Measurements from ENCODE around the gene CNPY4. TPM values are rescaled to one million over a fixed set of nuclear protein-coding genes. Genes with fewer than 3 reads are reported as not detected.

CNPY4 gene
- total and polyA plus RNA-seq, 2 donors (not counting 1 experiment from before 2014, with no cell fraction given) = 8.0 to 13.9 TPM

DNA sequence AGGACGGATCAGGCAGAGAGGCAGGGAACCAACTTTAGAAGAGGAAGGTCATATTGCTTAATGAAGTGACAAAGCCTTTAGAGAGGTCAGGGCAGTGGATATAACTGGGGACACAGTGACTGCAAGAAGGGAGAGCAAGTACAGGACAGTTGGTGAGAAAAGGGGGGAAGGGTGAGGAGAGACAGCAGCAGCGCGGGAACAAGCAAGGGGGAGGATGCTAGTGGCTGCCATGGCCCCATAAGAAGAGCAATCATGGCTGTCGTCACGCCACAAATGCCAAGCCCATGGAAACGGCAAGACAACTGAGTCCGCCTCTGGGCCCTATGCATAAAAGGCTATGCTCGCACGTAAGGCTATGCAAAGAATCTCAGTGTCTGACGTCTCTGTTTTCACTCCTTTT is 47.0 kb upstream of the CNPY4 start:
- Mint-ChIP-seq H3K27me3 (no peaks in the 10 kb centered on the region), H3K27ac (no peak overlapping the region), H3K9me3 (ENCODE audit: insufficient read depth) (peaks cover 14% of the 10 kb centered on the region), H3K4me3 (no peak overlapping the region), H3K4me1 (peaks cover 2% of the 10 kb centered on the region)
- no peak overlapping the region for H3K9ac ChIP-seq (ENCODE audit: low read length)
- H3K4me3 ChIP-seq (ENCODE audit: control extremely low read depth in 1 of 5, extremely low read depth in 1 of 5, insufficient read depth in 1 of 5, low read depth in 2 of 5, low read length in 4 of 5) = no peak overlapping the region
- H3K4me2 ChIP-seq (replicated peaks; ENCODE audit: low read depth, low read length, poor library complexity, severe bottlenecking) = no peak overlapping the region
- intact Hi-C loops (cut with micrococcal nuclease) = no loop called here
- no peak for DNase-seq
- H3K36me3 ChIP-seq (replicated peaks in 1 of 2; ENCODE audit: control extremely low read depth in 1 of 2, control insufficient read depth in 1 of 2, extremely low read depth in 1 of 2, insufficient read depth in 2 of 2, low read length in 1 of 2) = peaks cover 26 to 72% of the 10 kb centered on the region in 2 experiments
- peaks cover 1 to 47% (median 26%) of the 10 kb centered on the region in 3 donors for H3K9me3 ChIP-seq (ENCODE audit: control extremely low read depth in 1 of 3, control insufficient read depth in 2 of 3, insufficient read depth in 1 of 3, low read length in 2 of 3)
- H3K27ac ChIP-seq (ENCODE audit: low read length in 2 of 2) = no peak overlapping the region
- H3K27me3 ChIP-seq (replicated peaks in 1 of 4; ENCODE audit: control extremely low read depth in 1 of 4, control insufficient read depth in 3 of 4, insufficient read depth in 4 of 4, low read length in 3 of 4) = no peaks in the 10 kb centered on the region
- no peaks in the 10 kb centered on the region for H3K4me1 ChIP-seq (ENCODE audit: control insufficient read depth in 2 of 2, insufficient read depth in 2 of 2, low read length in 2 of 2)
- CTCF ChIA-PET = interaction anchor here (1.0 to 1.6 kb wide), 2 partner anchors 14 to 46 kb away, joined by 3 to 4 read pairs; no protein-coding TSS in a partner anchor
- WGBS (ENCODE audit: insufficient coverage) = 99% methylated on average over 10 of the region's 10 CpGs
- H4K20me1 ChIP-seq (ENCODE audit: control insufficient read depth, insufficient read depth, low read length, poor library complexity, severe bottlenecking) = peaks cover 9% of the 10 kb centered on the region
- POLR2A ChIA-PET = interaction anchor here (0.8 kb wide), 1 partner anchor 57 kb away, joined by 5 read pairs; the partner anchor contains the start of gene ZKSCAN1
- H3K79me2 ChIP-seq (ENCODE audit: control insufficient read depth, insufficient read depth, low read length) = no peaks in the 10 kb centered on the region
- no peak for ATAC-seq (ENCODE audit: low read depth)
- no peak overlapping the region for H2AFZ ChIP-seq (ENCODE audit: insufficient read depth, low read depth, low read length, poor library complexity, severe bottlenecking)
- no peak for TF ChIP-seq CTCF (IDR thresholded peaks at IDR 0.05)

- peaks cover 14% of the 10 kb centered on the region for H3K79me2 ChIP-seq (ENCODE audit: control insufficient read depth, insufficient read depth, low read length)
- H3K9me3 ChIP-seq (ENCODE audit: control extremely low read depth in 1 of 3, control insufficient read depth in 2 of 3, insufficient read depth in 1 of 3, low read length in 2 of 3) = peaks cover 1 to 38% (median 26%) of the 10 kb centered on the region in 3 donors
- no peak overlapping the region for H2AFZ ChIP-seq (ENCODE audit: insufficient read depth, low read depth, low read length, poor library complexity, severe bottlenecking)
- no peak overlapping the region for H3K4me2 ChIP-seq (replicated peaks; ENCODE audit: low read depth, low read length, poor library complexity, severe bottlenecking)
- peaks cover 9% of the 10 kb centered on the region for H3K4me1 Mint-ChIP-seq
- no peak overlapping the region for H3K27ac Mint-ChIP-seq
- no peaks in the 10 kb centered on the region for H3K4me1 ChIP-seq (ENCODE audit: control insufficient read depth in 2 of 2, insufficient read depth in 2 of 2, low read length in 2 of 2)
- H3K4me3 Mint-ChIP-seq = no peak overlapping the region
- no peaks in the 10 kb centered on the region for H3K27me3 Mint-ChIP-seq
- ATAC-seq (ENCODE audit: low read depth) (no peak), DNase-seq (no peak)
- H3K4me3 ChIP-seq (ENCODE audit: control extremely low read depth in 1 of 5, extremely low read depth in 1 of 5, insufficient read depth in 1 of 5, low read depth in 2 of 5, low read length in 4 of 5) = no peak overlapping the region
- CTCF ChIA-PET = no interaction called here
- H3K27ac ChIP-seq (ENCODE audit: low read length in 2 of 2) = no peak overlapping the region
- POLR2A ChIA-PET = no interaction called here
- peaks cover 14% of the 10 kb centered on the region for H3K9me3 Mint-ChIP-seq (ENCODE audit: insufficient read depth)
- intact Hi-C loops (cut with micrococcal nuclease) = no loop called here
- H3K36me3 ChIP-seq (replicated peaks in 1 of 2; ENCODE audit: control extremely low read depth in 1 of 2, control insufficient read depth in 1 of 2, extremely low read depth in 1 of 2, insufficient read depth in 2 of 2, low read length in 1 of 2) = peaks cover 28 to 81% of the 10 kb centered on the region in 2 experiments
- peaks cover 18% of the 10 kb centered on the region for H4K20me1 ChIP-seq (ENCODE audit: control insufficient read depth, insufficient read depth, low read length, poor library complexity, severe bottlenecking)
- H3K9ac ChIP-seq (ENCODE audit: low read length) = no peak overlapping the region
- TF ChIP-seq CTCF (IDR thresholded peaks at IDR 0.05) = no peak
- TF ChIP-seq EZH2 (IDR thresholded peaks at IDR 0.05; ENCODE audit: borderline replicate concordance, insufficient read depth, low read depth, low read length, poor library complexity, severe bottlenecking) = no peak
- 98% methylated on average over 5 of the region's 7 CpGs for WGBS (ENCODE audit: insufficient coverage)
- H3K27me3 ChIP-seq (replicated peaks in 1 of 4; ENCODE audit: control extremely low read depth in 1 of 4, control insufficient read depth in 3 of 4, insufficient read depth in 4 of 4, low read length in 3 of 4) = no peaks in the 10 kb centered on the region
Measured at GRCh38 chr7:100074841-100075240, 44.6 kb upstream of the CNPY4 start.

All from B cell (primary cell).